Stimulated activated naive CD8-positive, alpha-beta T cell treated with anti-CD3 and anti-CD28 coated beads, Interleukin-15, Interleukin-2, amounts not matched to agents 100 ng/mL and 50 ng/mL, for 24 hours (primary cell): Measurements from ENCODE around the gene ROMO1.
A peak's percentile ranks its signal among the peaks of the same experiment; 100 is the strongest.
"Not testable (repeated sequence)": the region's sequence is repeated elsewhere in the genome, so short reads cannot be mapped to it uniquely, and the experiment has no call there.

ENCODE experiments used
- H3K27ac Mint-ChIP-seq: one replicate; pipeline ENCODE4 v1.8.0; 2021; ENCODE audit warnings: mild to moderate bottlenecking, mixed read lengths
- H3K27me3 Mint-ChIP-seq: one replicate; pipeline ENCODE4 v1.8.0; 2021; ENCODE audit warnings: mixed read lengths
- H3K36me3 Mint-ChIP-seq: one replicate; pipeline ENCODE4 v1.8.0; 2021; ENCODE audit warnings: low read depth, mixed read lengths
- H3K4me1 Mint-ChIP-seq: one replicate; pipeline ENCODE4 v1.8.0; 2021; ENCODE audit warnings: low read depth, mixed read lengths
- H3K4me3 Mint-ChIP-seq: one replicate; pipeline ENCODE4 v1.8.0; 2021; ENCODE audit warnings: mild to moderate bottlenecking, mixed read lengths
- H3K9me3 Mint-ChIP-seq: one replicate; pipeline ENCODE4 v1.8.0; 2021; ENCODE audit warnings: mixed read lengths

Gene ROMO1

DNA sequence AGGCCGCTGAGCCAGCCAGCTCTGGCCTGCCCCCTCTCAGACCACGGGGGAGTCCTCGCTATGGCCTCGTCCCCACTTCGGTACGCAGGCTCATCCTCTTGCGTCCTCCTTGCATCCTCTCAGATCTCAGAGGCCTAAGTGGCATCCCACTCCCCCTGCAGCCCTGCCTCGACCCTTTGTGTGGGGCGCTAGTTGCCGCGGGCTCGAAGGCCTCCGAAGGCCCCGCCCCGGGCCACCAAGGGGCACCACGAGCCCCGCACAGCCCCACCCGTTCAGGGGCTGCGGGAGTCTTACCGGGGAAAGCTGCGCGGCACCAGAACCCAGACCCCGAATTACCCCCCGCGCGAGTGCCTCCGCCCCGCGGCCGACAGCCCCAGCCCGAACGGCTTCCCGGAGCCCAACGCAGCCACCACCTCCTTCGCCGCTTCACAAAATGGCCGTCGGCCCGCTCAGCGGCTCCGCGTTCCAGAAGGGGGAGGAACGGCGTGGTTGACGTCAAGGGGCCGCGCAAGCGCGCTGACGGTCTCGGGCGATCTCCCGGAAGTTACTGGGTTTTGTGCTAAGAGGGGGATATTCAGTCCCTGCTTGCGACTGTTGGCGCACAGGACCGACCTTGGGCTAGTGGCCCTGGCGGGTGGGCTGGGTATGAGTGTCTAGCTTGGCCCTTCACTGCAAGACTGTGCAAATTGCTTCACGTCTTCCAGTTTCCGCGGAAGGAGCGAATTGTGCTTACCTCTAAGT lies 34.6 kb upstream of the ROMO1 start, which contains the start of the genes CPNE1 and RBM12:
TSS of gene CPNE1 (minus strand) at position 435 of the 741 bp plus-strand sequence. CDS start 31,977 bp downstream, outside the sequence.
TSS of gene RBM12 (minus strand) at position 435 of the 741 bp plus-strand sequence. CDS start 9,578 bp downstream, outside the sequence.
- peak within 1 kb of the TSS; percentile 98 for H3K4me3 Mint-ChIP-seq
- peak within 1 kb of the TSS; percentile 96 for H3K27ac Mint-ChIP-seq
- no peaks in the 10 kb centered on the region for H3K27me3 Mint-ChIP-seq
- H3K36me3 Mint-ChIP-seq = peaks cover 51% of the 10 kb centered on the region
- H3K9me3 Mint-ChIP-seq = no peaks in the 10 kb centered on the region
- peaks cover 45% of the 10 kb centered on the region for H3K4me1 Mint-ChIP-seq

DNA sequence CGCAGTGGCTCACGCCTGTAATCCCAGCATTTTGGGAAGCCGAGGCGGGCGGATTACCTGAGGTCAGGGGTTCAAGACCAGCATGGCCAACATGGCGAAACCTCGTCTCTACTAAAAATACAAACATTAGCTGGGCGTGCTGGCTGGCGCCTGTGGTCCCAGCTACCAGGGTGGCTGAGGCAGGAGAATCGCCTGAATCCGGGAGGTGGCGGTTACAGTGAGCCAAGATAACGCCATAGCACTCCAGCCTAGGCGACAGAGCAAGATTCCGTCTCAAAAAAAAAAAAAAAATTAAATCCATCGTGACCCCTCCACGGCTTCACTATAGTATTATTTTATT lies 33.3 kb upstream of the ROMO1 start:
- Mint-ChIP-seq H3K27ac (peak overlapping the region; percentile 41), H3K36me3 (peaks cover 52% of the 10 kb centered on the region), H3K4me1 (peaks cover 32% of the 10 kb centered on the region), H3K4me3 (no peak overlapping the region), H3K9me3 (no peaks in the 10 kb centered on the region), H3K27me3 (no peaks in the 10 kb centered on the region)

DNA sequence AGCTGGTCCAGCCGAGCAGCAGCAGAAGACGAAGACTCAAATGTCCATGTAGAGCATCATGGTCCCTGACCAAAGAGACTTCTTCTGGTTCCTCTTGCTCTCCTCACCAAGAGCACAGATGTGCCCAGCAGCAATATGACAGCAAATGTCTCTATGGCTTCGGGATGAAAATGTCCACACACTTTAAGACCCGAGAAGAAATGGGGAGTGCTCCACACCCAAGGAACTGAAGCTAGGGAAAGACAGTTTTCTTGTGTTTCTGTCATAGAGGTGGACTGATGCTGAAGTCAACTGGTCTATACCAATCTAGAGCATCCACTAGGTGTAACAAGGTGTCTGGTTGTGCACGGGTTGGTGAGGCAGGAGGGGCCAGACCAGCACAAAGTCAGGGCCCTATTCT lies 30.0 kb upstream of the ROMO1 start:
- H3K36me3 Mint-ChIP-seq = peaks cover 47% of the 10 kb centered on the region
- H3K9me3 Mint-ChIP-seq = no peaks in the 10 kb centered on the region
- H3K4me1 Mint-ChIP-seq = peaks cover 5% of the 10 kb centered on the region
- H3K27ac Mint-ChIP-seq = no peak overlapping the region
- no peaks in the 10 kb centered on the region for H3K27me3 Mint-ChIP-seq
- H3K4me3 Mint-ChIP-seq = no peak overlapping the region

DNA sequence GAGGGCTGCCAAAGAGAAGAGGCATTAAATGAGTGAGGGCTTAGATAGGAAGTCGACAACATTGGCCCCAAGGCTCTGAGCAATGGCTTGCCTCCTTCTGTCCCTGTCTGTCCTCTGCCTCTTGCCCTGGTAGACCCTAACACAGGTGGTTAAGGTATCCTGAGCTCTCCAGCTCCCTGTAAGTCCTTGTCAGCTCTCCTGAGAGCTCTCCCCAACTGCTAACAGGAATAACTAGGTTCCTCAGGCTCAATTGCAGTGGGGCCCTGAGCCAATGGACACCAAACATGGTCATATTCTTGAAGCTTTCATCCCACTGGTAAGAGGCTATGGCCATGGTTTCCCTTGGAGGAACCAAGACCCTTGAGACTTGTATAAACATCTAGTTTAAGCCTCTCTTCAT lies 29.5 kb upstream of the ROMO1 start:
- no peak overlapping the region for H3K27ac Mint-ChIP-seq
- no peak overlapping the region for H3K4me3 Mint-ChIP-seq
- H3K36me3 Mint-ChIP-seq = peaks cover 46% of the 10 kb centered on the region
- H3K27me3 Mint-ChIP-seq = no peaks in the 10 kb centered on the region
- H3K9me3 Mint-ChIP-seq = no peaks in the 10 kb centered on the region
- H3K4me1 Mint-ChIP-seq = peaks cover 5% of the 10 kb centered on the region

DNA sequence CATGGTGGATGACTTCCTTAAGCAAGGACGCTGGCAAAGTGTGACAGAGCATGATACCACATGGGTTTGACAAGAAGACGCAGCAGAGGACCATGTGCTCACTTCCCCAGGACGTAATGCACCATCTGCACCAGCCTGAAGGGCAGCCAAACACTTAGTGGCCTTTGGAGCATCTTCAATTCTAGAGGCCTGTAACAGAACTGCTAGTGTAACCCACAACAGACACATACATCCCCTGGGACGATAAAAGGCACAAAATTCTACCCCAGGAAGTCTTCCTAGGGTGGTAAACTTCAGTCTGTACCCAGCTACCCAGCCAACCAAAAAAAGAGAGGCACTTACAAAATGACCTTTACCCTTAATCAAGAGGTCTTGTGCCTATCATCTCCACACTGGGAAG lies 25.3 kb upstream of the ROMO1 start:
- H3K4me3 Mint-ChIP-seq = no peak overlapping the region
- H3K9me3 Mint-ChIP-seq = no peaks in the 10 kb centered on the region
- H3K4me1 Mint-ChIP-seq = no peaks in the 10 kb centered on the region
- H3K27ac Mint-ChIP-seq = no peak overlapping the region
- peaks cover 47% of the 10 kb centered on the region for H3K36me3 Mint-ChIP-seq
- no peaks in the 10 kb centered on the region for H3K27me3 Mint-ChIP-seq

DNA sequence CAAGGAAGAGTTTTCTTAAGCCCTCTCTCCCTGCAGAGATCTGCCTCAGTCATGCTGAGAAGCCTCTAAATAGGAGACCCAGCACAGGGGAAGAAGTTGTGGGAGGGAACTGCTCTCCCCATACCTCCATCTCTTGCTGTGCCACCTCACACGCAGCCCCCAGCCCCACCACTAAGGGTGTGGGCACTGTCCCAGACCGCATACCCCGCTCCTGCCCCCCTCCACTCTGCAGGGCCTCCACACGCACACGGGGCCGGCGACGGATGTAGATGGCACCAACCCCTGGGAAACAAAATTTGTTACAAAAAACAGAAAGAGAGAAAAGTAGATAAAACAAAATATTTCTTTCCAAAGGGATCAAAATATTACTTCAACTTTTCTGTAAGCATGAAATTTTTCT lies 24.3 kb upstream of the ROMO1 start:
- no peak overlapping the region for H3K27ac Mint-ChIP-seq
- no peaks in the 10 kb centered on the region for H3K27me3 Mint-ChIP-seq
- no peaks in the 10 kb centered on the region for H3K4me1 Mint-ChIP-seq
- H3K9me3 Mint-ChIP-seq = no peaks in the 10 kb centered on the region
- peaks cover 50% of the 10 kb centered on the region for H3K36me3 Mint-ChIP-seq
- H3K4me3 Mint-ChIP-seq = no peak overlapping the region

DNA sequence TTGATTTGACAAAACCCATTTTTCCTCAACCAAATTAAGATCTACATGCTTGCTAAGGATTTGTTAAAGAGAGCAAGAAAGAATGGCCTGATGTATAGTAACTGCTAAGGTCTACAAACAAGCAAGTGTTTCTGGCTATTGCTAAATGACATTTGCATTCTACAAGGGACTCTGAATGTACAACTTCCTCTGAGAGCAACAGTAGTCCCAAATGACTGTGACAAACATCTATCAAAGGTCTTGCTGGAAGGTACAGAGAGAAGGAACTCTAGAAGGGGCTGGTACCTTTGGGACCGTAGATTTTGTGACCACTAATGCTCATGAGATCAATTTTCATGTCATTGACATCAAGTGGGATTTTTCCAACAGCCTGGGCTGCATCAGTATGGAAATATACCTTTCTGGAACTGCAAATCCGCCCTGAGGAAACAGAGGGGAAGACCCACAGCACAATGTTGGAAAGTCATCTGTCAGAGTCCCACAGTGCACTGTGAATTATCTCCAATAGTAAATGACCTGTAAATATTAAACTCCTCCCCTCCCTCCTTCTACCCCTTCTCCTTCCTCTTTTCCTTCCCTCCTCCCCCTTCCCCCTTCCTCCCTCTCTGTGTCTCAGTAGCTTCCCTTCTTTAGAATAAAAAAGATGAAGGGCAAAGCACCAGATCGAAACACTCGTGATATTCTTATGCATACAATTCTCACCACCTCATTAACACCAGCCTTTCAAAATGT lies 18.6 kb upstream of the ROMO1 start:
- peaks cover 4% of the 10 kb centered on the region for H3K4me1 Mint-ChIP-seq
- H3K27me3 Mint-ChIP-seq = no peaks in the 10 kb centered on the region
- no peaks in the 10 kb centered on the region for H3K9me3 Mint-ChIP-seq
- H3K36me3 Mint-ChIP-seq = peaks cover 22% of the 10 kb centered on the region
- H3K27ac Mint-ChIP-seq = no peak overlapping the region
- no peak overlapping the region for H3K4me3 Mint-ChIP-seq

DNA sequence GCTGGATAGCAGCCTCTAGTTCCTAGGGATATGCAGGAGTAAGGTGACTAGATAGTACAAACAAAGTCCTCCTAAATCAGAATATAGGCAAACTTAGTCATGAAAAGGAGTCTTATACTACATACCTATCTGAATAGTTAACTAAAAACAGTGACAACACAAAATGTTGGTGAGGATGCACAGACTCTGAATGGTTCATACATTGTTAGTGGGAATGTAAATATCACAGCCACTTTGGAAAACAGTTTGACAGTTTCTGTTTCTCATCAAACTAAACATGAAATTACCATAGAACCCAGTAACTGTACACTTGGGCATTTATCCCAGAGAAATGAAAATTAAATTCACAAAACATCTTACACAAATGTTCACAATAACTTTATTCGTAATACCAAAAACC lies 17.2 kb upstream of the ROMO1 start:
- H3K4me1 Mint-ChIP-seq = peaks cover 4% of the 10 kb centered on the region
- no peak overlapping the region for H3K4me3 Mint-ChIP-seq
- no peaks in the 10 kb centered on the region for H3K27me3 Mint-ChIP-seq
- no peak overlapping the region for H3K27ac Mint-ChIP-seq
- H3K36me3 Mint-ChIP-seq = peaks cover 22% of the 10 kb centered on the region
- no peaks in the 10 kb centered on the region for H3K9me3 Mint-ChIP-seq

DNA sequence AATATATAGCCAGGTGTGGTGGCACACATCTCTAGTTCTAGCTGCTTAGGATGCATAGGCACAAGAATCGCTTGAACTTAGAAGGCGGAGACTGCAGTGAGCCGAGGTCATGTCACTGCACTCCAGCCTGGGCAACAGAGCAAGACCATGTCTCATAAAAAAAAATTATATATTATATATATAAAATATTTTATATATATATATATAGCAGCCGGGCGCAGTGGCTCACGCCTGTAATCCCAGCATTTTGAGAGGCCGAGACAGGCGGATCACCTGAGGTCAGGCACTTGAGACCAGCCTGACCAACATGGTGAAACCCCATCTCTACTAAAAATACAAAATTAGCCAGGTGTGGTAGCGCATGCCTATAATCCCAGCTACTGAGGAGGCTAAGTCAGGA lies 13.8 kb upstream of the ROMO1 start:
- not testable (repeated sequence) for H3K27ac Mint-ChIP-seq, H3K27me3 Mint-ChIP-seq, H3K9me3 Mint-ChIP-seq, H3K4me1 Mint-ChIP-seq, H3K4me3 Mint-ChIP-seq
- H3K36me3 Mint-ChIP-seq = peaks cover 25% of the 10 kb centered on the region

DNA sequence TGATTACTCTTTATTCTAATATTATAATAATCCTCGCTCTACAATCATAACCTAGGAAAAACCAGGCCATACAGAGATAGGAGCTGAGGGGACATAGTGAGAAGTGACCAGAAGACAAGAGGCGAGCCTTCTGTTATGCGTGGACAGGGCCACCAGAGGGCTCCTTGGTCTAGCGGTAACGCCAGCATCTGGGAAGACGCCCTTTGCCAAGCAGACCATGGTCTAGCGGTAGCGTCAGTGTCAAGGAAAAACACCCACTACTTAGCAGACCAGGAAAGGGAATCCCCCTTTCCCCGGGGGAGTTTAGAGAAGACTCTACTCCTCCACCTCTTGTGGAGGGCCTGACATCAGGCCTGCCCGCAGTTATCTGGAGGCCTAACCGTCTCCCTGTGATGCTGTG lies 12.3 kb upstream of the ROMO1 start:
- H3K27ac Mint-ChIP-seq, H3K4me3 Mint-ChIP-seq, H3K4me1 Mint-ChIP-seq, H3K9me3 Mint-ChIP-seq, H3K27me3 Mint-ChIP-seq: not testable (repeated sequence)
- H3K36me3 Mint-ChIP-seq = peaks cover 27% of the 10 kb centered on the region

DNA sequence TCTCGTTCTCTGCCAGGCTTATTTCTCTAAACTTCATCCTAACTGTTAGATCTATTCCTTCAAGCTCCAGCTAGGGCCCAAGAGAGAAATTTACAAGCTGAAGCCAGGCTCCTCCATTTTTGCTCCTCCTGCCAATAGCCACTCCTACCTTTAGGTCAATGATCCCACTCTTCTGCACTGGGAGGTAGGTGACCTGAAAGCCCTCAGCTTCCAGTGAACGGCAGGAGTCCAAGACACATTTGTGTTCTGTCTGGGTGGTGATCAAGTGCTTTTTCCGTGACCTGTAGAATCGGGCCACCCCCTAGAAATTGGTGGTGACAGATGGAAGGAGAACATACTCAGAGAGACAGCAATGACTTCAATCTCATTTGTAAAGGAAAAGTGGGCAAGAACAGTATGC lies 8.9 kb upstream of the ROMO1 start:
- Mint-ChIP-seq H3K27ac (no peak overlapping the region), H3K9me3 (no peaks in the 10 kb centered on the region), H3K4me3 (no peak overlapping the region), H3K4me1 (no peaks in the 10 kb centered on the region), H3K27me3 (no peaks in the 10 kb centered on the region), H3K36me3 (peaks cover 34% of the 10 kb centered on the region)

DNA sequence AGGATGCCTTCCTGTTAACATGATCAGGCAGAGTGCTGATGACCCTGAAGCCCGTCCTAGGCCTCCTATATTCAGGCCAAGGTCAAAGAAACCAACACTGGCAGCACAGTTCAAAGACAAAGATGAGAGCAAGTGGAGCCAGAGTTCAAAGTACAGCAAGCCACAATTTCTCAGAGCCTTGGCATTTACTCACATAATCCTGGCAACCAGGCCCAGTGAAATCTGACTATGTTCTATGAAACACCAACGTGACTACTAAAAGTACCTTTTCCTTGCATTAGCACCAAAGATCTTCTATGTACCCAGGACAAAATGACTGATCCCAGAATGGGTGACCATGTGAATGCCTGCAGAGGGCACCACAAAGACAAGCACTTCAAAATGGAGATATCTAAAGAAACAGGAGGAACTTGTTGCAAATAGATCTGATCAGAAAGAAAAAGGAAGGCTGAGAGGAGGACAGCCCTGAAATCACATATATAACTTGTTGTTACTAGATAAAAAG lies 3.9 kb upstream of the ROMO1 start:
- H3K4me1 Mint-ChIP-seq = peaks cover 23% of the 10 kb centered on the region
- H3K36me3 Mint-ChIP-seq = peaks cover 28% of the 10 kb centered on the region
- H3K27ac Mint-ChIP-seq = peak overlapping the region; percentile 23
- H3K27me3 Mint-ChIP-seq = no peaks in the 10 kb centered on the region
- no peaks in the 10 kb centered on the region for H3K9me3 Mint-ChIP-seq
- H3K4me3 Mint-ChIP-seq = no peak overlapping the region

DNA sequence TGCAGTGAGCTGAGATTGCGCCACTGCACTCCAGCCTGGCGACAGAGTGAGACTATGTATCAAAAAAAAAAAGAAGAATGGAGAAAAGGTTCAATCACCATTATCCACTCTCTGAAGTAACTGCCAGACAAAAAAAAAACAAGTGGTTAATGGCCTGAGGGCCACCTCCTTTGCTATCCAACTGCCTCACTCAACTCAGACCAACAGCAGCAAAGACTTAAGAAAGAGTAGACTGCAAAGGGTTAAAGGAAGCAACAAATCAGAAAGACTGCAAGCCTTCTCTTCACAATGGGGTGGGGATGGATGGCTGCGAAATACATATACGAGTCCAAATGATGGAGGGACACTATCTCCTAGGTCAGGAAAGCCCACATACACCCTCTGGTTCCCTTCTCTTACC lies 3.2 kb upstream of the ROMO1 start:
- no peak overlapping the region for H3K27ac Mint-ChIP-seq
- peaks cover 30% of the 10 kb centered on the region for H3K4me1 Mint-ChIP-seq
- no peak overlapping the region for H3K4me3 Mint-ChIP-seq
- peaks cover 29% of the 10 kb centered on the region for H3K36me3 Mint-ChIP-seq
- H3K9me3 Mint-ChIP-seq = no peaks in the 10 kb centered on the region
- H3K27me3 Mint-ChIP-seq = no peaks in the 10 kb centered on the region

DNA sequence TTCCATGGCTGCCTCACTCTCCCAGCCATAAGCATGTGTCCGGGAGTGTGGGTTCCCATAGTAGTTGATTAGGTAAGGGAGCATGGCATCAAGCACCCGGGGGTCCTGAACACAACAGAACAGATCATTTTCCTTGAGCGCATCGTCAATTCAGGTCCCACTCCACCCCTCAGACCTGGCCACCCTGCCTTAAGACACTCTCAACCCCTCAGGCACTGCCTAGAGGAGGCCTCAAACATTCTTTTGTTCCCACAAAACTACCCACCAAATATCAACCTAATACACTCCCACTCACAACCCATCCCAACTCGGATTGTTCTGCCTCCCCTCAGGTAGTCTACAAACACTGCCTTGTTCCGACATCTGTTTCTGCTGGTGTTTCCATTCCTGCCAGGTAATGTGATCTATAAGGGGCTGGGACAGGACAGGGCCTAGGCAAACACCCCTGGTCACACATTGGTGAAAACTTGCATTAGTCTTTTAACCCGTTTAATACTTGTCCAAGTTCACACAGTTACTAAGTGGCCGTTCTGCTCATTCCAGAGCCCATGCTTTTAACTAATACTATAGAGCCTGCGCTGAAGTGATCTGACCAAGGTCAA lies 1.4 kb upstream of the ROMO1 start:
- H3K27me3 Mint-ChIP-seq = no peaks in the 10 kb centered on the region
- peak overlapping the region; percentile 95 for H3K4me3 Mint-ChIP-seq

More for the DNA sequence above, 1.4 kb upstream of the ROMO1 start:
- peak overlapping the region; percentile 91 for H3K27ac Mint-ChIP-seq
- H3K36me3 Mint-ChIP-seq = peaks cover 42% of the 10 kb centered on the region
- no peaks in the 10 kb centered on the region for H3K9me3 Mint-ChIP-seq
- peaks cover 38% of the 10 kb centered on the region for H3K4me1 Mint-ChIP-seq
